Measurements from ENCODE around the gene C15orf39.

The C15orf39 gene

DNA sequence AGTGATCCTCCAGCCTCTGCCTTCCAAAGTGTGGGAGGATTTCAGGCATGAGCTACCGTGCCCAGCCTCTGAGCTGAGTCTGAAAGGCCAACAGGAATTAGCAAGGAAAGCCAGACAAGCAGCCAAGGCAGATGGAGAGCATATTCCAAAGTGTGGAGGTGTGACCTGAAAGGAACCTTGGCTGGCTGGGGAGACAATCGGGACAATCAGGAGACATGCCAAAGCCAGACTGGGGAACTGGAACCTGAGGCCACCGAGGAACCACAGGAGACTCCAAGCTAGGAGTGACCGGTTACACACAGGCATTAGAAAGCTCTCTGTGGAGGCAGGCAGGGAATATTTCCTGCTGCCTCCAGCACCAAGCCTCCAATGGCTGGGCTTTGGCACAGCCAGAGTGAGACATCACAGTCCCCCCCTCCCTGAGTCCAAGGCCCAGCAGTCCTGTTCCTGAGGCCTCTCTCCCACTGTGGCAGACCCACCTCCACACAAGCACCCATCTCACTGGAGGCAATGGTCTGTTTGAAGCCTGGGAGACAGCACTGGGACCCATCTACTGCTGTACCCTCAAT is 4.5 kb upstream of the C15orf39 start:
- no peak for DNase-seq (ENCODE audit: low spot score)

- DNase-seq (ENCODE audit: low spot score) = peak; percentile 22
Observed at GRCh38 chr15:75198560-75199356, 2.9 kb upstream of the C15orf39 start.

- DNase-seq (ENCODE audit: low spot score) = no peak
Observed at GRCh38 chr15:75199357-75199940, 2.2 kb upstream of the C15orf39 start.

DNA sequence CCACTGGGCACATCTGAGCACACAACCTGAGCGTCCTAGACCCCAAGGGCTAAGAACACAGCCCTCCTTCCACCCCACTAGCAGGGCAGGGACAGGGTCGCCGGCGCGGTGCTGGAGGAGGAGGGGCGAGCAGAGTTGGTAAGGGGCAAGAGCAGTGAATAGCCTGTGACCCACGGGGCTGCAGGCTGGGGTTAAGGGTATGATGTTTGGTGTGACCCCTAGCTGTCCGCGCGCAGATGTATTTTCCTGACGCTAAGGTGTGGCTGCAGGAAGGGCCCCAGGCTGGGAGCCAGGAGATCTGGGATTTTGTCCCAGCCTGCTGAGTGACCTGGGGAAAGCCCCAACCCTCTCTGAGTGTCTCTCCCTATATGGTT is 1.3 kb upstream of the C15orf39 start:
- DNase-seq (ENCODE audit: low spot score) = no peak

DNA sequence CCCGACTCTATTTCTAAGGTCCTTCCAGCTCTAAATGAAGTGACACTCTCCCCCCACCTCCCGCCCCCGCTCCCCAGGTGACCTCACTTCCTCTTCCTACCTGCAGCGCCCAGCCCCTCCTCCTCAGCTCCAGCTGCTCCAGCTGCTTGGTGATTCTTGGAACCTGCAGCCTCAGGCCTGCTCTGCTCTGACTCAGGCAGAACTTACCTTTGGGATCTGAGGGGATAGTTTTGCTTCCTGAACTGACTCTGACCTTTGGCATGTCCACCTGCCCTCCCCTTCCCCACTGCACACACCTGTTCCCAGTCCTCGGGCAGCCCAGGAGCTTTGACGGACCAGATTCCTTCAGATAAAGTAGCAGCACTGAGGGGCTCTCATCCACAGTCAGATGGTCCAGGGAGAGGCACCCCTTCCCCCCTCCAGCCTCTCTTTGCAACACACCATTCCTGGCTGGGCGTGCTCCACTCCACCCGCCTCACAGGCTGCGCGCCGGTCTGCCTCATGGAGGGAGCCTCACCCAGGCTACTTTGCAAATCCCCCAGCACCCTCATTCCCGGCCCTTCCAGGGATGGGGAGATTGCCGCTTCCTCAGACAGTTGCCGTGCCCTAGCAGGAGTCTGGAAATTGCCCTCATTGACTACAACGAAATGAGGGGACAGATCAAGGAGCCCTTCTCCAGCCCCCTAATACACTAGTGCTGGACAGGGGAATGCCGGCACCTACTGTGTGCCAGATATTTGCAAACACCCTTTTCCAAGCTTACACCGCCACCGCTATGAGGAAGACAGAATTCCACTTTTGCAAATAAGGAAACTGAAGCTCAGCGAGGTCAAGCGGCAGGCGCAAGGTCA is 692 bp upstream of the C15orf39 start:
- DNase-seq (ENCODE audit: low spot score) = peak; percentile 42

- DNase-seq (ENCODE audit: low spot score) = peak; percentile 87
Observed at GRCh38 chr15:75202251-75203016, 752 bp downstream of the C15orf39 start.

- DNase-seq (ENCODE audit: low spot score) = no peak
Observed at GRCh38 chr15:75203017-75203907, 1.6 kb downstream of the C15orf39 start.

GRCh38 chr15:75203908-75204263 is 2.2 kb downstream of the C15orf39 start:
- DNase-seq (ENCODE audit: low spot score) = no peak

GRCh38 chr15:75204340-75205063 is 2.8 kb downstream of the C15orf39 start:
- peak; percentile 84 for DNase-seq (ENCODE audit: low spot score)

DNA sequence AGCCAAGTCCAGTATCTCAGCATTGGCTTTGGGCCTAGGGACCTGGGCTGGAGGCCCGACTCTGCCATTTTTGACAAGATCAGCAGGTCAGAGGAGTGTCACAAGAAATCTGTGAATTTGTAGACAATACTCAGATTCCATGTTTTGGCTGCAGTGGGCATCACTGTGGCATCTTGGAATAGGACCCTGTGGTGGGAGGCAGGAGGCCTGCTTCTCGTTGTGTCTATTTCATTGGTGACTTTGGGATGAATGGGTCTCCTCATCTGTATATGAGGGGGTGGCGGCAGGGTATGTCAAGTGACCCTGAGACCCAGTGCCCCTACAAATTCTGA is 3.3 kb downstream of the C15orf39 start:
- DNase-seq (ENCODE audit: low spot score) = no peak

- DNase-seq (ENCODE audit: low spot score) = no peak
Observed at GRCh38 chr15:75206006-75206405, 4.3 kb downstream of the C15orf39 start.

DNA sequence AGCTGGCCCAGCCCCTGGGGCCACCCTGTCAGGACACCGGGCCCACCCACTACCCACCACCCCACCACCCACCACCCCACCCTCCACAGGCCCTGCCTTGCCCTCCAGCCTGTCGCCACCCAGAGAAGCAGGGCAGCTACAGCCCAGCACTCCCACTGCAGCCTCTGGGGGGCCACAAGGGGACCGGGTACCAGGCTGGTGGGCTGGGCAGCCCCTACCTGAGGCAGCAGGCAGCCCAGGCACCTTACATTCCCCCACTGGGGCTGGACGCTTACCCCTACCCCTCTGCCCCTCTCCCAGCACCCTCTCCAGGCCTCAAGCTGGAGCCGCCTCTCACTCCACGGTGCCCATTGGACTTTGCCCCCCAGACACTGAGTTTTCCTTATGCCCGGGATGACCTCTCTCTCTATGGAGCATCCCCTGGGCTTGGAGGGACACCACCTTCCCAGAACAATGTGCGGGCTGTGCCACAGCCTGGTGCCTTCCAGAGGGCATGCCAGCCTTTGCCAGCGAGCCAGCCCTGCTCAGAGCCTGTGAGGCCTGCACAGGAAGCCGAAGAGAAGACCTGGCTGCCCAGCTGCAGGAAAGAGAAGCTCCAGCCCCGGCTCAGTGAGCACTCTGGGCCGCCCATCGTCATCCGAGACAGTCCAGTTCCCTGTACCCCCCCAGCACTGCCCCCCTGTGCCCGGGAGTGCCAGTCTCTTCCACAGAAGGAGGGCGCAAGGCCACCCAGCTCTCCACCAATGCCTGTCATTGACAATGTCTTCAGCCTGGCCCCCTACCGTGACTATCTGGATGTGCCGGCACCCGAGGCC is 5.3 kb downstream of the C15orf39 start:
- DNase-seq (ENCODE audit: low spot score) = no peak

DNA sequence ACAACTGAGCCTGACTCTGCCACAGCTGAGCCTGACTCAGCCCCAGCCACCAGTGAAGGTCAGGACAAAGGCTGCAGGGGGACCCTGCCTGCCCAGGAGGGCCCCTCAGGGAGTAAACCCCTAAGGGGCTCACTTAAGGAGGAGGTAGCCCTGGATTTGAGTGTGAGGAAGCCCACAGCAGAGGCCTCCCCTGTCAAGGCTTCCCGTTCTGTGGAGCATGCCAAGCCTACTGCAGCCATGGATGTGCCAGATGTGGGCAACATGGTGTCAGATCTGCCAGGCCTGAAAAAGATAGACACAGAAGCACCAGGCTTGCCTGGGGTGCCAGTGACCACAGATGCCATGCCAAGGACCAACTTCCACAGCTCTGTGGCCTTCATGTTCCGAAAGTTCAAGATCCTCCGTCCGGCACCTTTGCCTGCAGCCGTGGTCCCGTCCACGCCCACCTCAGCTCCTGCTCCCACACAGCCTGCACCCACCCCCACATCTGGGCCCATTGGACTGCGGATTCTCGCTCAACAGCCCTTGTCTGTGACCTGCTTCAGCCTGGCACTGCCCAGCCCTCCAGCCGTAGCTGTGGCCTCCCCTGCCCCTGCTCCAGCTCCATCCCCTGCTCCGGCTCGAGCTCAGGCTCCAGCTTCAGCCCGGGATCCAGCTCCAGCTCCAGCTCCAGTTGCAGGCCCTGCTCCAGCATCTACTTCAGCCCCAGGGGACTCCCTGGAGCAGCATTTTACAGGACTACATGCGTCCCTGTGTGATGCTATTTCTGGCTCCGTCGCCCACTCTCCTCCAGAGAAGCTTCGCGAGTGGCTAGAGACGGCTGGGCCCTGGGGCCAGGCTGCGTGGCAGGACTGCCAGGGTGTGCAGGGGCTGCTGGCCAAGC is 6.2 kb downstream of the C15orf39 start:
- no peak for DNase-seq (ENCODE audit: low spot score)

DNA sequence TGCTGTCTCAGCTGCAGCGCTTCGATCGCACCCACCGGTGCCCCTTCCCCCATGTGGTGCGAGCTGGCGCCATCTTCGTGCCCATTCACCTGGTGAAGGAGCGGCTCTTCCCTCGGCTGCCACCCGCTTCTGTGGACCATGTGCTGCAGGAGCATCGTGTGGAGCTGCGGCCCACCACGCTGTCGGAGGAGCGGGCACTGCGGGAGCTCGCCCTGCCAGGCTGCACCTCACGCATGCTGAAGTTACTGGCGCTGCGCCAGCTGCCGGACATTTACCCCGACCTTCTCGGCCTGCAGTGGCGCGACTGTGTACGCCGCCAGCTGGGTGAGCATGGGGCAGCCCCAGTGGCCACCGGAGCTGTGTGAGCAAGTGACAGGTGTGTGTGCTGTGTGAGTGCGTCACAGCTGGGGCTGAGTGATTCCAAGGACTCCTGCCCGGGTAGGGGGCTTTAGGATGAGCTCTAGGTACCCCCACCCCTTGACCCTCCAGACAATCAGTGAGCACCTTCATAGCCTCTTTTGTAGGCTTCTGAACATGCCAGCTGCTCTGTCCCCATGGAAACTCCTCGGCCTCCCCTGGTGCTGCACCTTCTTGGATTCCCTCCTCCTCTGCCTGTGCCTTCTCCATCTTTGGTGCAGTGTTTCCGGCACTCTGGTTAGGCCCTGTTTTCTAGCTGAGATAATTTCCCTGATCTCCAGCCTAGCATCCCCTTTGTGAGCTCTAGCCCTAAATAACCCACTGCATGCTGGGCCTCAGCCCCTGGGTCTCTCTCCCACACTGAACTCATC is 7.0 kb downstream of the C15orf39 start:
- DNase-seq (ENCODE audit: low spot score) = no peak

- no peak for DNase-seq (ENCODE audit: low spot score)
Observed at GRCh38 chr15:75209289-75209676, 7.6 kb downstream of the C15orf39 start.

- DNase-seq (ENCODE audit: low spot score) = no peak
Observed at GRCh38 chr15:75210811-75211230, 9.1 kb downstream of the C15orf39 start.

- DNase-seq (ENCODE audit: low spot score) = no peak
Observed at GRCh38 chr15:75211436-75212199, 9.9 kb downstream of the C15orf39 start.

Data from CD4-positive, alpha-beta T cell treated with Interleukin-6 at 100 ng/mL for 8 hours (primary cell).